ENCODE data around the gene PROSER3. TPM values are rescaled to one million over a fixed set of nuclear protein-coding genes. Genes with fewer than 3 reads are reported as not detected.

Gene PROSER3
- total and polyA plus RNA-seq, 2 experiments from 2014 or later: 12.2 to 26.5 TPM

- H3K27ac ChIP-seq: peak overlapping the region; percentile 73
- H3K79me2 ChIP-seq: peaks cover 35% of the 10 kb centered on the region
- H3K4me3 ChIP-seq: peak overlapping the region; percentile 48
- H3K9me3 ChIP-seq (ENCODE audit: low read depth): no peaks in the 10 kb centered on the region
- H4K20me1 ChIP-seq (ENCODE audit: insufficient read depth, poor library complexity, severe bottlenecking): no peaks in the 10 kb centered on the region
- H3K9me2 ChIP-seq (replicated peaks; ENCODE audit: insufficient read depth): no peaks in the 10 kb centered on the region
- peak overlapping the region; percentile 22 for H2AFZ ChIP-seq
- TF ChIP-seq, protein P1, sequence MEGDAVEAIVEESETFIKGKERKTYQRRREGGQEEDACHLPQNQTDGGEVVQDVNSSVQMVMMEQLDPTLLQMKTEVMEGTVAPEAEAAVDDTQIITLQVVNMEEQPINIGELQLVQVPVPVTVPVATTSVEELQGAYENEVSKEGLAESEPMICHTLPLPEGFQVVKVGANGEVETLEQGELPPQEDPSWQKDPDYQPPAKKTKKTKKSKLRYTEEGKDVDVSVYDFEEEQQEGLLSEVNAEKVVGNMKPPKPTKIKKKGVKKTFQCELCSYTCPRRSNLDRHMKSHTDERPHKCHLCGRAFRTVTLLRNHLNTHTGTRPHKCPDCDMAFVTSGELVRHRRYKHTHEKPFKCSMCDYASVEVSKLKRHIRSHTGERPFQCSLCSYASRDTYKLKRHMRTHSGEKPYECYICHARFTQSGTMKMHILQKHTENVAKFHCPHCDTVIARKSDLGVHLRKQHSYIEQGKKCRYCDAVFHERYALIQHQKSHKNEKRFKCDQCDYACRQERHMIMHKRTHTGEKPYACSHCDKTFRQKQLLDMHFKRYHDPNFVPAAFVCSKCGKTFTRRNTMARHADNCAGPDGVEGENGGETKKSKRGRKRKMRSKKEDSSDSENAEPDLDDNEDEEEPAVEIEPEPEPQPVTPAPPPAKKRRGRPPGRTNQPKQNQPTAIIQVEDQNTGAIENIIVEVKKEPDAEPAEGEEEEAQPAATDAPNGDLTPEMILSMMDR (IDR thresholded peaks at IDR 0.05; ENCODE audit: poor library complexity): no peak
- TF ChIP-seq EZH2phosphoT487 (IDR thresholded peaks at IDR 0.05; ENCODE audit: low read depth, severe bottlenecking, unreplicated experiment): no peak
- no peak for TF ChIP-seq EZH2 (IDR thresholded peaks at IDR 0.05; ENCODE audit: borderline replicate concordance)
- peaks cover 15% of the 10 kb centered on the region for H3K4me1 ChIP-seq (ENCODE audit: insufficient read depth)
- 0% methylated on average over 4 of the region's 4 CpGs for WGBS (ENCODE audit: low lambda C conversion rate, missing lambda C conversion rate)
- no peak for DNase-seq (ENCODE audit: low spot score)
- H3K36me3 ChIP-seq (replicated peaks; ENCODE audit: insufficient read depth, low read depth): no peaks in the 10 kb centered on the region
- no peaks in the 10 kb centered on the region for H3K27me3 ChIP-seq
- H3K4me2 ChIP-seq: peak overlapping the region; percentile 93
Observed at GRCh38 chr19:35746087-35746462, 11.9 kb upstream of the PROSER3 start.

- 93% methylated on average over 5 of the region's 5 CpGs for WGBS (ENCODE audit: low lambda C conversion rate, missing lambda C conversion rate)
- peak overlapping the region; percentile 93 for H3K4me2 ChIP-seq
- H3K4me1 ChIP-seq (ENCODE audit: insufficient read depth): peaks cover 11% of the 10 kb centered on the region
- peak overlapping the region; percentile 73 for H3K27ac ChIP-seq
- TF ChIP-seq EZH2 (IDR thresholded peaks at IDR 0.05; ENCODE audit: borderline replicate concordance) (no peak), EZH2phosphoT487 (IDR thresholded peaks at IDR 0.05; ENCODE audit: low read depth, severe bottlenecking, unreplicated experiment) (no peak)
- TF ChIP-seq, protein P1 (IDR thresholded peaks at IDR 0.05; ENCODE audit: poor library complexity): no peak
- H3K9me2 ChIP-seq (replicated peaks; ENCODE audit: insufficient read depth): no peaks in the 10 kb centered on the region
- no peaks in the 10 kb centered on the region for H3K36me3 ChIP-seq (replicated peaks; ENCODE audit: insufficient read depth, low read depth)
- H4K20me1 ChIP-seq (ENCODE audit: insufficient read depth, poor library complexity, severe bottlenecking): no peaks in the 10 kb centered on the region
- no peaks in the 10 kb centered on the region for H3K27me3 ChIP-seq
- DNase-seq (ENCODE audit: low spot score): no peak
- no peak overlapping the region for H2AFZ ChIP-seq
- peaks cover 36% of the 10 kb centered on the region for H3K79me2 ChIP-seq
- H3K9me3 ChIP-seq (ENCODE audit: low read depth): no peaks in the 10 kb centered on the region
- H3K4me3 ChIP-seq: peak overlapping the region; percentile 48
Observed at GRCh38 chr19:35746531-35746930, 11.4 kb upstream of the PROSER3 start.

- H3K79me2 ChIP-seq: peaks cover 41% of the 10 kb centered on the region
- no peaks in the 10 kb centered on the region for H3K27me3 ChIP-seq
- H3K9me3 ChIP-seq (ENCODE audit: low read depth): no peaks in the 10 kb centered on the region
- H3K4me3 ChIP-seq: peak within 1 kb of the TSS; percentile 48
- 2% methylated on average over 45 of the region's 45 CpGs for WGBS (ENCODE audit: low lambda C conversion rate, missing lambda C conversion rate)
- peak within 1 kb of the TSS; percentile 36 for H3K27ac ChIP-seq
- H3K4me2 ChIP-seq: peak within 1 kb of the TSS; percentile 93
- H3K9me2 ChIP-seq (replicated peaks; ENCODE audit: insufficient read depth): no peaks in the 10 kb centered on the region
- H3K36me3 ChIP-seq (replicated peaks; ENCODE audit: insufficient read depth, low read depth): no peaks in the 10 kb centered on the region
- TF ChIP-seq, protein P1 (IDR thresholded peaks at IDR 0.05; ENCODE audit: poor library complexity): no peak
- TF ChIP-seq EZH2 (IDR thresholded peaks at IDR 0.05; ENCODE audit: borderline replicate concordance) (no peak), EZH2phosphoT487 (IDR thresholded peaks at IDR 0.05; ENCODE audit: low read depth, severe bottlenecking, unreplicated experiment) (no peak)
- H4K20me1 ChIP-seq (ENCODE audit: insufficient read depth, poor library complexity, severe bottlenecking): no peaks in the 10 kb centered on the region
- peak; percentile 99 for DNase-seq (ENCODE audit: low spot score)
- H2AFZ ChIP-seq: peak within 1 kb of the TSS; percentile 37
- H3K4me1 ChIP-seq (ENCODE audit: insufficient read depth): peaks cover 11% of the 10 kb centered on the region
Observed at GRCh38 chr19:35748106-35749020, 9.6 kb upstream of the PROSER3 start, which contains the start of gene LIN37. TSS of gene LIN37 (plus strand) at chr19:35748576. CDS start at chr19:35748725, 149 bp downstream.
